B cell (primary cell): Measurements from ENCODE around the gene ACTRT1. TPM values are rescaled to one million over a fixed set of nuclear protein-coding genes. Genes with fewer than 3 reads are reported as not detected.

Source experiments
- ATAC-seq: fragments of 200-7000 bp; cut with Tn5 transposase; one replicate; pipeline ENCODE4 v1.10.0; 2021; ENCODE audit warnings: low read depth, mild to moderate bottlenecking, moderate number of reproducible peaks, moderate library complexity
- CTCF ChIA-PET: fragments of 350-600 bp; sonication (Branson Sonifier 250); formaldehyde crosslinking; loops from one replicate; lab custom pipeline; 2021; ENCODE audit warnings: antibody characterized with exemption, inconsistent platforms; lab: Charles Lee
- POLR2A ChIA-PET: fragments of 350-600 bp; sonication (Branson Sonifier 250); formaldehyde crosslinking; loops from one replicate; lab custom pipeline; 2021; ENCODE audit warnings: antibody characterized with exemption; lab: Charles Lee
- DNase-seq: peaks from one replicate; pipeline ENCODE4 v3.0.0; 2013
- H2AFZ ChIP-seq: 2 replicates; pipeline ENCODE4 v1.6.1; 2012; ENCODE audit warnings: mild to moderate bottlenecking, low read depth, low read length; ENCODE audit not compliant: insufficient read depth, poor library complexity, severe bottlenecking
- H3K27ac ChIP-seq, 2 donors: 1 replicate in 1 of 2; 2 replicates in 1 of 2; pipeline ENCODE4 v1.5.1; 2012 to 2013; ENCODE audit warnings: low read length in 2 of 2, mild to moderate bottlenecking in 2 of 2, moderate library complexity in 1 of 2
- H3K27me3 ChIP-seq, 4 experiments: fragments of 200-600 bp in 1 of 4; sonication (generic) in 1 of 4; replicated peaks in 1 of 4; 1 replicate in 2 of 4; 2 replicates in 2 of 4; pipeline versions ENCODE4 v1.6.1 to v1.7.0; 2013 to 2016; ENCODE audit warnings: low read length in 3 of 4, mild to moderate bottlenecking in 2 of 4, mixed read lengths in 1 of 4, moderate library complexity in 1 of 4; ENCODE audit not compliant: insufficient read depth in 4 of 4, control insufficient read depth in 3 of 4; ENCODE audit errors: control extremely low read depth in 1 of 4
- H3K36me3 ChIP-seq, 2 experiments: replicated peaks in 1 of 2; 1 replicate in 1 of 2; 2 replicates in 1 of 2; pipeline versions ENCODE4 v1.6.1 to v1.7.1; 2013; ENCODE audit warnings: low read length in 1 of 2; ENCODE audit not compliant: insufficient read depth in 2 of 2, control insufficient read depth in 1 of 2; ENCODE audit errors: control extremely low read depth in 1 of 2, extremely low read depth in 1 of 2
- H3K4me1 ChIP-seq, 2 donors: fragments of 200-600 bp in 1 of 2; sonication (generic) in 1 of 2; 1 replicate in 1 of 2; 2 replicates in 1 of 2; pipeline versions ENCODE4 v1.5.1 to v1.6.1; 2013 to 2017; ENCODE audit warnings: low read length in 2 of 2; ENCODE audit not compliant: control insufficient read depth in 2 of 2, insufficient read depth in 2 of 2
- H3K4me2 ChIP-seq: replicated peaks from 2 replicates; pipeline ENCODE3; 2012; ENCODE audit warnings: mild to moderate bottlenecking, low read depth, low read length; ENCODE audit not compliant: poor library complexity, severe bottlenecking
- H3K4me3 ChIP-seq, 5 experiments: fragments of 200-600 bp in 1 of 5; sonication (generic) in 1 of 5; 1 replicate in 3 of 5; 2 replicates in 2 of 5; pipeline versions ENCODE4 v1.5.1 to v1.7.0; 2011 to 2016; ENCODE audit warnings: low read length in 4 of 5, mild to moderate bottlenecking in 4 of 5, low read depth in 2 of 5, control low read depth in 1 of 5, moderate library complexity in 1 of 5; ENCODE audit not compliant: insufficient read depth in 1 of 5; ENCODE audit errors: control extremely low read depth in 1 of 5, extremely low read depth in 1 of 5
- H3K79me2 ChIP-seq: fragments of 200-600 bp; sonication (generic); one replicate; pipeline ENCODE4 v1.6.0; 2016; ENCODE audit warnings: low read length; ENCODE audit not compliant: control insufficient read depth, insufficient read depth
- H3K9ac ChIP-seq: fragments of 200-600 bp; sonication (generic); 2 replicates; pipeline ENCODE4 v1.6.1; 2017; ENCODE audit warnings: mild to moderate bottlenecking, low read length, moderate library complexity
- H3K9me3 ChIP-seq, 3 donors: one replicate each; pipeline versions ENCODE4 v1.6.1 to v1.7.1; 2013; ENCODE audit warnings: low read length in 2 of 3; ENCODE audit not compliant: control insufficient read depth in 2 of 3, insufficient read depth in 1 of 3; ENCODE audit errors: control extremely low read depth in 1 of 3
- H4K20me1 ChIP-seq: 2 replicates; pipeline ENCODE4 v1.6.0; 2012; ENCODE audit warnings: mild to moderate bottlenecking, low read length; ENCODE audit not compliant: insufficient read depth, control insufficient read depth, poor library complexity, severe bottlenecking
- H3K27ac Mint-ChIP-seq: one replicate; pipeline ENCODE4 v1.8.0; 2021; ENCODE audit warnings: mixed read lengths
- H3K27me3 Mint-ChIP-seq: one replicate; pipeline ENCODE4 v1.8.0; 2021; ENCODE audit warnings: mixed read lengths
- H3K4me1 Mint-ChIP-seq: one replicate; pipeline ENCODE4 v1.8.0; 2021; ENCODE audit warnings: mixed read lengths
- H3K4me3 Mint-ChIP-seq: one replicate; pipeline ENCODE4 v1.8.0; 2021; ENCODE audit warnings: mixed read lengths
- H3K9me3 Mint-ChIP-seq: one replicate; pipeline ENCODE4 v1.8.0; 2022; ENCODE audit warnings: mixed read lengths; ENCODE audit not compliant: insufficient read depth
- CTCF ChIP-seq: fragments of 200-600 bp; IDR thresholded peaks from one replicate; pipeline ENCODE4 v1.8.0; 2022; ENCODE audit warnings: antibody characterized with exemption, mild to moderate bottlenecking
- EZH2 ChIP-seq: IDR thresholded peaks from 2 replicates; pipeline ENCODE4 v1.6.1; 2012; ENCODE audit warnings: borderline replicate concordance, low read depth, mild to moderate bottlenecking, moderate library complexity, low read length; ENCODE audit not compliant: insufficient read depth, poor library complexity, severe bottlenecking
- WGBS: methylation state at CpG from one replicate; pipeline ENCODE4 v1.1.5; 2013; ENCODE audit warnings: missing lambda C conversion rate; ENCODE audit not compliant: insufficient coverage; 5-methylcytosine and 5-hydroxymethylcytosine counted together
- intact Hi-C: fragments of 100-400 bp; cut with micrococcal nuclease; formaldehyde crosslinking; loops from one replicate; pipeline ENCODE4 v1.10.0; 2022
- polyA plus RNA-seq: library from polyadenylated mRNA; depleted of rRNA; stranded (reverse); fragments of >200 nt; gene quantifications from 2 replicates; pipeline ENCODE4 v1.2.3, GENCODE V29; 2012
- total RNA-seq, 2 donors: library from RNA; stranded (reverse); fragments of 120-200 nt in 1 of 2; gene quantifications; 1 replicate in 1 of 2; 2 replicates in 1 of 2; pipeline versions ENCODE4 v1.2.3 to v1.2.4, GENCODE V29; 2013 to 2022

Gene ACTRT1
- total and polyA plus RNA-seq, 2 donors (not counting 1 experiment from before 2014, with no cell fraction given): not detected

GRCh38 chrX:128012015-128012414 is 40.2 kb downstream of the ACTRT1 start:
- no peak overlapping the region for H3K9ac ChIP-seq
- DNase-seq (no peak), ATAC-seq (no peak)
- no peaks in the 10 kb centered on the region for H4K20me1 ChIP-seq
- H3K79me2 ChIP-seq: no peaks in the 10 kb centered on the region
- WGBS: no CpG with 5 or more reads among the region's 1 CpG
- no peaks in the 10 kb centered on the region for H3K36me3 ChIP-seq
- H3K4me1 ChIP-seq: no peaks in the 10 kb centered on the region
- peaks cover 5% of the 10 kb centered on the region for H3K9me3 Mint-ChIP-seq
- H3K4me2 ChIP-seq: no peak overlapping the region
- intact Hi-C loops: no loop called here
- H3K27ac ChIP-seq: no peak overlapping the region
- ChIA-PET CTCF (no interaction called here), POLR2A (no interaction called here)
- H3K4me1 Mint-ChIP-seq: no peaks in the 10 kb centered on the region
- no peak overlapping the region for H3K4me3 Mint-ChIP-seq
- H3K4me3 ChIP-seq: no peak overlapping the region
- no peak overlapping the region for H3K27ac Mint-ChIP-seq
- H2AFZ ChIP-seq: no peak overlapping the region
- no peaks in the 10 kb centered on the region for H3K9me3 ChIP-seq
- no peaks in the 10 kb centered on the region for H3K27me3 ChIP-seq
- H3K27me3 Mint-ChIP-seq: no peaks in the 10 kb centered on the region
- TF ChIP-seq EZH2: no peak

- H3K36me3 ChIP-seq: no peaks in the 10 kb centered on the region
- H2AFZ ChIP-seq: no peak overlapping the region
- no peak overlapping the region for H3K9ac ChIP-seq
- no peaks in the 10 kb centered on the region for H3K27me3 ChIP-seq
- Mint-ChIP-seq H3K9me3 (no peaks in the 10 kb centered on the region), H3K27me3 (no peaks in the 10 kb centered on the region), H3K4me1 (no peaks in the 10 kb centered on the region), H3K27ac (no peak overlapping the region), H3K4me3 (no peak overlapping the region)
- H4K20me1 ChIP-seq: no peaks in the 10 kb centered on the region
- H3K4me1 ChIP-seq: no peaks in the 10 kb centered on the region
- CTCF ChIA-PET: no interaction called here
- no peak overlapping the region for H3K4me2 ChIP-seq
- POLR2A ChIA-PET: no interaction called here
- H3K79me2 ChIP-seq: no peaks in the 10 kb centered on the region
- H3K4me3 ChIP-seq: no peak overlapping the region
- no peak overlapping the region for H3K27ac ChIP-seq
- no peak for DNase-seq
- intact Hi-C loops: no loop called here
- no peaks in the 10 kb centered on the region for H3K9me3 ChIP-seq
- ATAC-seq: no peak
- TF ChIP-seq EZH2: no peak
- no peak for TF ChIP-seq CTCF
These were observed 44.3 kb downstream of the ACTRT1 start for GRCh38 chrX:128007882-128008281.
